Measurements from ENCODE around the gene IFNAR1.
"Not testable (repeated sequence)": the region's sequence is repeated elsewhere in the genome, so short reads cannot be mapped to it uniquely, and the experiment has no call there.

The IFNAR1 gene

GRCh38 chr21:33315946-33316710 is 8.6 kb upstream of the IFNAR1 start:
- TF ChIP-seq, protein P1, sequence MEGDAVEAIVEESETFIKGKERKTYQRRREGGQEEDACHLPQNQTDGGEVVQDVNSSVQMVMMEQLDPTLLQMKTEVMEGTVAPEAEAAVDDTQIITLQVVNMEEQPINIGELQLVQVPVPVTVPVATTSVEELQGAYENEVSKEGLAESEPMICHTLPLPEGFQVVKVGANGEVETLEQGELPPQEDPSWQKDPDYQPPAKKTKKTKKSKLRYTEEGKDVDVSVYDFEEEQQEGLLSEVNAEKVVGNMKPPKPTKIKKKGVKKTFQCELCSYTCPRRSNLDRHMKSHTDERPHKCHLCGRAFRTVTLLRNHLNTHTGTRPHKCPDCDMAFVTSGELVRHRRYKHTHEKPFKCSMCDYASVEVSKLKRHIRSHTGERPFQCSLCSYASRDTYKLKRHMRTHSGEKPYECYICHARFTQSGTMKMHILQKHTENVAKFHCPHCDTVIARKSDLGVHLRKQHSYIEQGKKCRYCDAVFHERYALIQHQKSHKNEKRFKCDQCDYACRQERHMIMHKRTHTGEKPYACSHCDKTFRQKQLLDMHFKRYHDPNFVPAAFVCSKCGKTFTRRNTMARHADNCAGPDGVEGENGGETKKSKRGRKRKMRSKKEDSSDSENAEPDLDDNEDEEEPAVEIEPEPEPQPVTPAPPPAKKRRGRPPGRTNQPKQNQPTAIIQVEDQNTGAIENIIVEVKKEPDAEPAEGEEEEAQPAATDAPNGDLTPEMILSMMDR (IDR thresholded peaks at IDR 0.05; ENCODE audit: extremely low read depth, missing control alignments): no peak
- no peak for DNase-seq (ENCODE audit: low spot score)

GRCh38 chr21:33317145-33317544 is 7.6 kb upstream of the IFNAR1 start:
- TF ChIP-seq, protein P1 (IDR thresholded peaks at IDR 0.05; ENCODE audit: extremely low read depth, missing control alignments): no peak
- DNase-seq (ENCODE audit: low spot score): no peak

DNA sequence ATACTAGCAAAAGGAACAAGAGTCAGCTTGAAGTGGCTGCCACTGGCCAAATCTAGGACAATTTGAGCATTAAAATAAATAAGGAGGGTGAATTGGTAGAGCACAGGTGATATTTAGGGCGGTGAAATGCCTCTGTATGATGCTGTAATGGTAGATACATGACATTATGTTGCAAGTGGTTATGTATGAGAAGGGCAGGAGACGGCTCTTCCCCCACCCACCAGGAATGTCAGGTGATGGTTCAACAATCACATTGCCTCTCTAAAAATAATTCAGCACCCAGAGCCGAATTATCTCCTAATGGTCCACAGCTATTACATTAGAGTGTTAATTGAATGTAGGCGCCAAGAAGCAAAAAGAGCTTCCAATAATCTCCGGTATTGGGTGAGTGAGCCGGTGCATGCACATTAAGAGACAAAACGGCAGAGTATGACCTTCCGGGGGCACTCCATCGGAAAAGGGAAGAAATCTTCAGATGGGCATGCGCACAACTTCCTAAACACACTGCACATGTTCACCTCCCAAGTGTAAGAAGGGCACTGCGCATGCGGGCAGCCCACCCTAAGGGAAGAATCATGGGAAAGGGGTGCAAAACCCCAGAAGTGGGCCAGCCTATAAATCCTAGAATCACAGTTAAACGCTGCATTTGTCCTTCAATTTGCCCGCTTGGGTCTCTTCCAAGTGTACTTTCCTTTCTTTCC is 6.8 kb upstream of the IFNAR1 start:
- DNase-seq (ENCODE audit: low spot score): no peak
- TF ChIP-seq, protein P1 (IDR thresholded peaks at IDR 0.05; ENCODE audit: extremely low read depth, missing control alignments): no peak

- not testable (repeated sequence) for DNase-seq (ENCODE audit: low spot score)
Measured at GRCh38 chr21:33321005-33321404, 3.8 kb upstream of the IFNAR1 start.

- DNase-seq (ENCODE audit: low spot score): not testable (repeated sequence)
Measured at GRCh38 chr21:33323610-33324009, 1.2 kb upstream of the IFNAR1 start.

DNA sequence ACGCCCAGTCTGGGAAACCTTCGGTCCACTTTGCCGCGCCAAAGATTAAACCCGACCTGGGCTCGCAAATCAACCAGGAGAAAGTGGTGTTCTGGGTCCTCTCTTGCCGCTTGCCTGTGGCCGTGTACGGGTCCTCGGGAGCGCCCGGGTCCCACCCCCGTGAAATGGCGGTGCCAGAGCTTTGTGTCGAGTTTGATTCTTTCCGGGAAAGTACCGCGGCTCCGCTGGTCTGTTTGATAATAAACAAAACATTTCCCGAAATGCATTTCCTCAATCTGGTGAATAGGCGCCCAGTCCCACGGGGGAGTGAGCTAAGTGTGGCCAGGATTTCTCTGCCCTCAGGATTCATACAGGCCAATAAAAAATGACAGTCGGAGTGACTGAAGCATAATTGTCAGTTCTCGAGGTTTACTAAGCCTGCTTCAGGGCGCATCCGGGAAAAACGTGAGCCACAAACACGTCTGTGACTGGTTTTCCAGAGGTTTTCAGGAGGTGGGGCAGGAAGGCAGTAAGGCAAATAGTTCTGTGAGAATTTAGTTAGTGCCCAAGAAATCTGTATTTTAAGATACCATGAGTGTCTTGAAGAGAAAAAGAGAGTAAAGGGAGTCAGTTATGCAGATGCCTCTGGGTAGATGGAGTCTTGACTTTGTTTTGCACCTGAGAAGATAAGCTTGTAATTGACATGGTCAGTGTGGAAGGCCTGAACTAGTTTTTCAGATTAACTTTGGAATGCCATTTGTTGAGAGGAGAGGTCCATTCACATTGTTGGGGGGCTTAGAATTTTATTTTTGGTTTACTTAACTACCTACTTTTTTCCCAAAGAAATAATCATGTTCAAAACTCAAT is 675 bp downstream of the IFNAR1 start:
- TF ChIP-seq, protein P1 (IDR thresholded peaks at IDR 0.05; ENCODE audit: extremely low read depth, missing control alignments): no peak
- DNase-seq (ENCODE audit: low spot score): peak; percentile 38

GRCh38 chr21:33327326-33327725 is 2.6 kb downstream of the IFNAR1 start:
- DNase-seq (ENCODE audit: low spot score): no peak
- TF ChIP-seq, protein P1 (IDR thresholded peaks at IDR 0.05; ENCODE audit: extremely low read depth, missing control alignments): no peak

GRCh38 chr21:33327792-33328433 is 3.1 kb downstream of the IFNAR1 start:
- TF ChIP-seq, protein P1 (IDR thresholded peaks at IDR 0.05; ENCODE audit: extremely low read depth, missing control alignments): no peak
- DNase-seq (ENCODE audit: low spot score): no peak
